Measurements from ENCODE around the gene CIPC.

CIPC gene

DNA sequence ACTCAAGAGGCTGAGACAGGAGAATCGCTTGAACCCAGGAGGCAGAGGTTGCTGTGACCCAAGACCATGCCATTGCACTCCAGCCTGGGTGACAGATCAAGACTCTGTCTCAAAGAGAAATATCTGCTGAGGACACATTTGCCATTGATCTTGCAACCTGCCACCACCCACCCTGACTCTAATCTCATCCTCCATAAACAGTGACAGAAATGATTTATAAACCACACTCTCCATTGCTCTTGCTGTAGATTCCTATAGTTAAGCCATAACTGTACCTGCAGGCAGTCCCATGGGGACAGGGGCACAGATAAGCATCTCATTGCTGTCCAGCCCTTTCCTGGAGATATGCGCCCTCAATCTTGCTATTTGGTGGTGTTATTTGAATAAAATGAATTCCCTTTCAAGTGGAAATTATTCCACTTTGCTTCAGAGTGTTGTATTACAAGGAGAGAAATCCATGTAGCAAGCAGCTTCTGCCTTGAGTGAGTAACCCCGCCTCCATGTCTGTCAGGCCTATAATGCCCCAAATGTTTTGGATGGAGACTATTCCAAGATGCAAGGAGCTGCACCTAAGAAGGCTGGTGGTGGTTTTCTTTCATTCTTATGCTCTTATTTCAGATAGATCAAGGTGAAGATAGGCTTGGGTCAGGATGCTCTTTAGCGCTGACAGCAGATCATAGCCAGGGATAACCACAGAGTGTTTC is 46.5 kb downstream of the CIPC start:
- TF ChIP-seq, protein P1, sequence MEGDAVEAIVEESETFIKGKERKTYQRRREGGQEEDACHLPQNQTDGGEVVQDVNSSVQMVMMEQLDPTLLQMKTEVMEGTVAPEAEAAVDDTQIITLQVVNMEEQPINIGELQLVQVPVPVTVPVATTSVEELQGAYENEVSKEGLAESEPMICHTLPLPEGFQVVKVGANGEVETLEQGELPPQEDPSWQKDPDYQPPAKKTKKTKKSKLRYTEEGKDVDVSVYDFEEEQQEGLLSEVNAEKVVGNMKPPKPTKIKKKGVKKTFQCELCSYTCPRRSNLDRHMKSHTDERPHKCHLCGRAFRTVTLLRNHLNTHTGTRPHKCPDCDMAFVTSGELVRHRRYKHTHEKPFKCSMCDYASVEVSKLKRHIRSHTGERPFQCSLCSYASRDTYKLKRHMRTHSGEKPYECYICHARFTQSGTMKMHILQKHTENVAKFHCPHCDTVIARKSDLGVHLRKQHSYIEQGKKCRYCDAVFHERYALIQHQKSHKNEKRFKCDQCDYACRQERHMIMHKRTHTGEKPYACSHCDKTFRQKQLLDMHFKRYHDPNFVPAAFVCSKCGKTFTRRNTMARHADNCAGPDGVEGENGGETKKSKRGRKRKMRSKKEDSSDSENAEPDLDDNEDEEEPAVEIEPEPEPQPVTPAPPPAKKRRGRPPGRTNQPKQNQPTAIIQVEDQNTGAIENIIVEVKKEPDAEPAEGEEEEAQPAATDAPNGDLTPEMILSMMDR (IDR thresholded peaks at IDR 0.05; ENCODE audit: control extremely low read depth, extremely low read depth, low read depth, missing control alignments) = no peak
- no peak for DNase-seq (ENCODE audit: extremely low spot score)
- ChIA-PET POLR2A (no interaction called here), CTCF (interaction anchor here (1.1 to 2.5 kb wide), 5 partner anchors 8 to 171 kb away, joined by 3 to 24 read pairs (median 8); no protein-coding TSS in a partner anchor)

DNA sequence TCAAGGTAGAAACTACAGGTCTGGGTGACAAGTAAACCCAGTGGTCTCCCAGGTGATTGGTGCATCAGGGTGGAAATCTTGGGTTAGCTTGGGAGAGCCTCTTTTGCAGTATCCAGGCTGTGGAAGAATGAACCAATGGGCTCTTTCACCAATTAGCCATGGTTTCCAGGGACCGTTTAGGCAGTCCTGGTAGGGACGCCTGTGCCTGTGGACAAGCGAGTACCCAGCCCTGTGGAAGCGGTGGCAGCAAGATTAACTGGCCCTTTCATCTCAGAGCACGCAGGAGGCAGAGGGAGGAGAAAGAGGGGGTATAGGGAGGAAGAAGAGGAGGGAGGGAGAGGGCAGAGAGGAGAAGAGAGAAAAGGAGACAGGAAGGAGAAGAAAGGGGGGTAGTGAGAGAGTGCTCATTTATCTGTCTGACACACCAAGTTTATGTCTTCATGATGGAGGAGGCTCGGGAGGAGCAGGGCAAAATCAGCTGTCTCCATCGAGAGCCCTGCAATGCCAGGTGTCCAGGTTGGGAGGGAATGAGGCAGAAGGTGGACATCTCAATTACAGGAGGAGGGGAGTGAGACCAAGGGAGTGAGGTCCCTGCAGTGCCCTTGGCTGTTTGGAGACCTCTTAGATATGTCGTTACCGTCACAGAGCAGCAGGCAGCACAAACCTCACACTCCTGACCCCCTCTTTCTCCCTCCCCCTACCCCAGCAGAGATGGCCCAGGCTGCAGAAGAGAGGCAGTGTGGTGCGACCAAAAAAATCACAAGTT is 48.1 kb downstream of the CIPC start:
- ChIA-PET POLR2A (no interaction called here), CTCF (interaction anchor here (1.3 to 1.6 kb wide), 3 partner anchors 18 to 170 kb away, joined by 3 read pairs; no protein-coding TSS in a partner anchor)
- no peak for DNase-seq (ENCODE audit: extremely low spot score)
- TF ChIP-seq, protein P1 (IDR thresholded peaks at IDR 0.05; ENCODE audit: control extremely low read depth, extremely low read depth, low read depth, missing control alignments) = no peak

DNA sequence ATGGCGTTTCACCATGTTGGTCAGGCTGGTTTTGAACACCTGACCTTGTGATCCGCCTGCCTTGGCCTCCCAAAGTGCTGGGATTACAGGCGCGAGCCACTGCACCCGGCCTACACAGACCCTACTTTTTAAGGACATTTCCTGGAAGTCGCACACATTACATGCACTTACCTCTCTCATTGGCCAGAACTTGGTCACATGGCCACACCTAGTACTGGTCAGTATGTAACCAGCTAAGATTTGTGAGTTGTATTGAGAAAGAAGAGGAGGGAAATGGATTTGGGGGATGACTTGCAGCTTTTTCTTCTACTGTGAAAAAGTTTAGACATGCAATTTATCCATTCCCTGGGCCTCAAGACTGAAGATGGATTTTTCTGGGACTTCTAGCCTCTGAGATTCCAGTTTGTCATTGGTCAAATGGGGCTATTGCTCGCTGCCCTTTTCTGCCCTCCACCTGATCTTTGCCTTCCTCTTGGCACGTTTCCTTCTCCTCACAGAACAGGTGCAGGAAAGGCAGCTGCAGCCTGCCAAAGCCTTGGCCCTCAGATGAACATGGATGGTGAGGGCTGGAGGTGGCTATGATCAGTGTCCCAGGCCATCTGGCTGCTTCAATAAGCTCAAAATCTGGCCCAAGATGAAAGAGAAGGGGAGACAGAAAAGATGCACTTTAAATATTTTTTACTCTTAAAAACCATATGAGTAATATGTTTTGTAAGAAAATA is 50.6 kb downstream of the CIPC start:
- DNase-seq (ENCODE audit: extremely low spot score) = no peak
- TF ChIP-seq, protein P1 (IDR thresholded peaks at IDR 0.05; ENCODE audit: control extremely low read depth, extremely low read depth, low read depth, missing control alignments) = no peak
- POLR2A ChIA-PET = no interaction called here
- CTCF ChIA-PET = interaction anchor here (1.0 to 6.0 kb wide), 10 partner anchors 8 to 1450 kb away, joined by 3 to 65 read pairs (median 5); partner anchors contain the start of gene CIPC

DNA sequence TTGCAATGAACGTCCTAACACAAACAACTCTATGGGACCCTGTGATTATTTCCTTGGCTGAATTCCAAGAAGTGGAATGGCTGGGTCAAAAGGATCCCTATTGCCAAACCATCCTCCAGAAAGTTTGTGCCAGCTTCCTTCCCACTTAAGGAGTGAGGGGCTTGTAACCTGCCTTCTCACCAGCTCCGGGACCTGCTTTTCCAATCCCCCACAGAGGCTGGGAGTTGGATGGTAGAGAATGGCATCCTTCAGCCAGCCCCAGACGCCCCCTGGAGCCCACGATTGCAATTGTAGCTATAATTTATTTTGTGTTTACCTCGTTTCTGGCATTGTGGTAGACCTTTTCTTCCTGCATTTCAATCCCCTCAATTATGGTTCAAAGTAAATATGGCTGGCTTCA is 53.2 kb downstream of the CIPC start:
- ChIA-PET CTCF (interaction anchor here (0.7 to 6.0 kb wide), 20 partner anchors 8 to 402 kb away, joined by 3 to 65 read pairs (median 4); no protein-coding TSS in a partner anchor), POLR2A (no interaction called here)
- TF ChIP-seq, protein P1 (IDR thresholded peaks at IDR 0.05; ENCODE audit: control extremely low read depth, extremely low read depth, low read depth, missing control alignments) = peak; percentile 42
- DNase-seq (ENCODE audit: extremely low spot score) = no peak

DNA sequence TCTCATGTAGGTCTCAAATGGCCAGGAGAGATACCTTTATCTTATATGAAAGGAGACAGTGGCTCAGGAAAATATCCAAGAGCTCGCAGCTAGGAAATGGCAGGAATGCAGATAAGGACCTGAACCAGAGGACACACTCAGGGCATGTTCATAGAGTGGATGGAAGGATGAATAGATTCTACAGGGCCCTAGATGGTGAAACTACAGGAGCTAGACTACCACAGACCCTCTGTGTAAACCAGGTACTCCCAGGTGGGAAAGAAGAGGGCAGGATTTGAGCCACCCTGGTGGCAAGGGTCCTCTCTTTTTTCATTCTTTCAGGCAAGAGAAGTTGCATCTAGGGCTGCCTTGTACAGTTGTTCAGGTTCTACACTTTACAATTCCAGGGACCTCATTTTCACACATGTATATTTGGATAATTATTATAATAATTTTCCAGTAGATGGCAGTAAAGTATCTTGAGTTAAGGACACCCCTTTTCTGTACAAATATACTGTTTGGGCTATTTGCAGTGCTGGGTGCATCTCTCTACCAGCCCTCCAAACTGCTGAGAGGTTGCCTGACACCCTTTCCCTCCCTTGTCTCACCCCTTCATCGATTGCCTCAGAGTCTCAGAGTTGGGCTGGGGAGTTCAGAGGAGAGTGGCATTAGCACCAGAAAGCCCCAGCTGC is 54.0 kb downstream of the CIPC start:
- CTCF ChIA-PET = interaction anchor here (0.8 to 6.0 kb wide), 23 partner anchors 9 to 401 kb away, joined by 3 to 65 read pairs (median 4); no protein-coding TSS in a partner anchor
- DNase-seq (ENCODE audit: extremely low spot score) = peak; percentile 64
- POLR2A ChIA-PET = no interaction called here
- TF ChIP-seq, protein P1 (IDR thresholded peaks at IDR 0.05; ENCODE audit: control extremely low read depth, extremely low read depth, low read depth, missing control alignments) = no peak

Data from GM10248 (cell line).